H1 (cell line): ENCODE measurements around the gene TSC2. TPM values are rescaled to one million over a fixed set of nuclear protein-coding genes. Genes with fewer than 3 reads are reported as not detected.

ENCODE experiments used
- CBX5 ChIP-seq: fragments of 300-800, 300-1000 bp; sonication (generic); IDR thresholded peaks from 2 replicates; pipeline ENCODE4 v1.7.1; 2016; ENCODE audit warnings: antibody characterized with exemption, low read length, low read depth
- GABPA ChIP-seq: IDR thresholded peaks from 2 replicates; pipeline ENCODE4 v1.6.1; 2011; ENCODE audit warnings: mild to moderate bottlenecking, low read length, moderate library complexity, borderline replicate concordance; ENCODE audit not compliant: insufficient read depth
- JUN ChIP-seq: IDR thresholded peaks from 2 replicates; pipeline ENCODE4 v1.6.1; 2011; ENCODE audit warnings: low read depth, mild to moderate bottlenecking, improper control_type of control experiment, low read length
- KDM4A ChIP-seq: IDR thresholded peaks from one replicate; pipeline ENCODE4 v1.7.1; 2012; ENCODE audit warnings: low read depth, mild to moderate bottlenecking, moderate library complexity, low read length, inconsistent platforms; ENCODE audit not compliant: severe bottlenecking
- PHF8 ChIP-seq: fragments of 200-600 bp; sonication (generic); conservative IDR thresholded peaks from 2 replicates; pipeline ENCODE4 v1.7.1; 2012; ENCODE audit warnings: low read depth, mild to moderate bottlenecking, inconsistent platforms, low read length, moderate library complexity
- POLR2A ChIP-seq, 2 experiments: IDR thresholded peaks; 1 replicate in 1 of 2; 2 replicates in 1 of 2; pipeline ENCODE4 v1.6.1; 2011; ENCODE audit warnings: low read depth in 2 of 2, low read length in 2 of 2, mild to moderate bottlenecking in 2 of 2; ENCODE audit errors: control extremely low read depth in 1 of 2
- SP2 ChIP-seq: IDR thresholded peaks from 2 replicates; pipeline ENCODE4 v1.6.1; 2012; ENCODE audit warnings: mild to moderate bottlenecking, low read length, inconsistent platforms
- SRF ChIP-seq: IDR thresholded peaks from 2 replicates; pipeline ENCODE4 v1.6.1; 2011; ENCODE audit warnings: mild to moderate bottlenecking, low read depth, low read length, moderate library complexity
- YY1 ChIP-seq: IDR thresholded peaks from 2 replicates; pipeline ENCODE4 v1.6.1; 2011; ENCODE audit warnings: low read depth, mild to moderate bottlenecking, low read length
- ZNF274 ChIP-seq: IDR thresholded peaks from 2 replicates; pipeline ENCODE4 v1.7.0; 2012; ENCODE audit warnings: low read length, borderline replicate concordance; ENCODE audit errors: extremely low read depth
- polyA plus RNA-seq, 7 experiments: library from polyadenylated mRNA; depleted of rRNA in 3 of 7; stranded (reverse) in 5 of 7; unstranded in 2 of 7; fragments of >200 nt in 5 of 7; fragments of 200-250 nt in 2 of 7; gene quantifications; 1 replicate in 5 of 7; 2 replicates in 1 of 7; 4 replicates in 1 of 7; pipeline versions ENCODE4 v1.2.1 to v1.2.3, GENCODE V29; 2011 to 2013; ENCODE audit warnings: missing spikeins in 2 of 7, mixed read lengths in 2 of 7
- total RNA-seq: library from RNA; stranded (reverse); fragmentation: NEBNext Ultra II Directional; extraction: Animal tissue kit (Norgen Biotek cat#: 25700); gene quantifications from 2 replicates; pipeline ENCODE4 v1.2.1, GENCODE V29; 2021
- TF ChIP-seq, protein P1 (sequence below): fragments of 300-600 bp; sonication (generic); IDR thresholded peaks from 2 replicates; pipeline ENCODE4 v1.7.1; 2012; ENCODE audit warnings: low read length, moderate library complexity, mild to moderate bottlenecking, inconsistent platforms; ENCODE audit not compliant: insufficient replicate concordance

The TSC2 gene
- total and polyA plus RNA-seq, 2 of the 8 experiments (the other 6 are each of a cell fraction or from before 2014, with no cell fraction given) = 65.9 to 96.6 TPM

DNA sequence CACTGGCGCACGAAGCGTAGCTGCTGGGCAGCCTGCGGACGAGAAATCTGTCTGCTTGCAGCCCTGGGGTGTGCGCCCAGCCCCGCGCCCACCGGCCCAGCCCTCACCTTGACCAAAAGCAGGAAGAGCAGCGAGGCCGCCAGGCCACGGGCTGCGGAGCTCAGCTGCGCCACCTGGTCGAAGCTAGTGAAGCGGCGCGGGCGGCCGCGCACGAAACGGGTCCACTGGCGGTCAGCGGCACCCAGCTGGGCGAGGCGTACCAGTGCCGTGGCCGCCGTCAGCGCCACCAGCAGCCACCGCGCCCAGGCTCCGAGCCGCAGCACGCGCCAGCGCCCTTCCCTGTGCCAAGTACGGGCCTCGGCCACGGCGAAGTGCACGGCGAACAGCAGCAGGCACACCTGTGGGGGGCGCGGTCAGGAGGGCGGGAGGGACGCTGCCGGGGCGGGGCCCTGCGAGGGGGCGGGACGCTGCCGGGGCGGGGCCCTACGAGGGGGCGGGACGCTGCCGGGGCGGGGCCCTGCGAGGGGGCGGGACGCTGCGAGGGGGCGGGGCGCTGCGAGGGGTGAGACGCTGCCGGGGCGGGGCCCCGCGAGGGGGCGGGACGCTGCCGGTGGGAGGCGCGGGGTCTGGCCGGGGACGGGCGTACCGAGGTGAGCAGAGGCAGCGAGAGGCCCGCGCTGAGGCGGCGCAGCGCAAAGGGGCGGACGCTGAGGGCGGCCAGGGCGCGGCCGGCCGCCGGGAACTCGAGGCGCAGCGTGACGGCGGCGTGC is 43.2 kb downstream of the TSC2 start (continued):
- TF ChIP-seq PHF8 (no peak), GABPA (no peak), ZNF274 (no peak), CBX5 (no peak), JUN (no peak), SP2 (no peak), YY1 (no peak), KDM4A (peak; percentile 65), SRF (no peak), POLR2A (IDR thresholded peaks at IDR 0.05; ENCODE audit: control extremely low read depth in 1 of 2, low read depth in 2 of 2, low read length in 2 of 2) (no peak)
- TF ChIP-seq, protein P1, sequence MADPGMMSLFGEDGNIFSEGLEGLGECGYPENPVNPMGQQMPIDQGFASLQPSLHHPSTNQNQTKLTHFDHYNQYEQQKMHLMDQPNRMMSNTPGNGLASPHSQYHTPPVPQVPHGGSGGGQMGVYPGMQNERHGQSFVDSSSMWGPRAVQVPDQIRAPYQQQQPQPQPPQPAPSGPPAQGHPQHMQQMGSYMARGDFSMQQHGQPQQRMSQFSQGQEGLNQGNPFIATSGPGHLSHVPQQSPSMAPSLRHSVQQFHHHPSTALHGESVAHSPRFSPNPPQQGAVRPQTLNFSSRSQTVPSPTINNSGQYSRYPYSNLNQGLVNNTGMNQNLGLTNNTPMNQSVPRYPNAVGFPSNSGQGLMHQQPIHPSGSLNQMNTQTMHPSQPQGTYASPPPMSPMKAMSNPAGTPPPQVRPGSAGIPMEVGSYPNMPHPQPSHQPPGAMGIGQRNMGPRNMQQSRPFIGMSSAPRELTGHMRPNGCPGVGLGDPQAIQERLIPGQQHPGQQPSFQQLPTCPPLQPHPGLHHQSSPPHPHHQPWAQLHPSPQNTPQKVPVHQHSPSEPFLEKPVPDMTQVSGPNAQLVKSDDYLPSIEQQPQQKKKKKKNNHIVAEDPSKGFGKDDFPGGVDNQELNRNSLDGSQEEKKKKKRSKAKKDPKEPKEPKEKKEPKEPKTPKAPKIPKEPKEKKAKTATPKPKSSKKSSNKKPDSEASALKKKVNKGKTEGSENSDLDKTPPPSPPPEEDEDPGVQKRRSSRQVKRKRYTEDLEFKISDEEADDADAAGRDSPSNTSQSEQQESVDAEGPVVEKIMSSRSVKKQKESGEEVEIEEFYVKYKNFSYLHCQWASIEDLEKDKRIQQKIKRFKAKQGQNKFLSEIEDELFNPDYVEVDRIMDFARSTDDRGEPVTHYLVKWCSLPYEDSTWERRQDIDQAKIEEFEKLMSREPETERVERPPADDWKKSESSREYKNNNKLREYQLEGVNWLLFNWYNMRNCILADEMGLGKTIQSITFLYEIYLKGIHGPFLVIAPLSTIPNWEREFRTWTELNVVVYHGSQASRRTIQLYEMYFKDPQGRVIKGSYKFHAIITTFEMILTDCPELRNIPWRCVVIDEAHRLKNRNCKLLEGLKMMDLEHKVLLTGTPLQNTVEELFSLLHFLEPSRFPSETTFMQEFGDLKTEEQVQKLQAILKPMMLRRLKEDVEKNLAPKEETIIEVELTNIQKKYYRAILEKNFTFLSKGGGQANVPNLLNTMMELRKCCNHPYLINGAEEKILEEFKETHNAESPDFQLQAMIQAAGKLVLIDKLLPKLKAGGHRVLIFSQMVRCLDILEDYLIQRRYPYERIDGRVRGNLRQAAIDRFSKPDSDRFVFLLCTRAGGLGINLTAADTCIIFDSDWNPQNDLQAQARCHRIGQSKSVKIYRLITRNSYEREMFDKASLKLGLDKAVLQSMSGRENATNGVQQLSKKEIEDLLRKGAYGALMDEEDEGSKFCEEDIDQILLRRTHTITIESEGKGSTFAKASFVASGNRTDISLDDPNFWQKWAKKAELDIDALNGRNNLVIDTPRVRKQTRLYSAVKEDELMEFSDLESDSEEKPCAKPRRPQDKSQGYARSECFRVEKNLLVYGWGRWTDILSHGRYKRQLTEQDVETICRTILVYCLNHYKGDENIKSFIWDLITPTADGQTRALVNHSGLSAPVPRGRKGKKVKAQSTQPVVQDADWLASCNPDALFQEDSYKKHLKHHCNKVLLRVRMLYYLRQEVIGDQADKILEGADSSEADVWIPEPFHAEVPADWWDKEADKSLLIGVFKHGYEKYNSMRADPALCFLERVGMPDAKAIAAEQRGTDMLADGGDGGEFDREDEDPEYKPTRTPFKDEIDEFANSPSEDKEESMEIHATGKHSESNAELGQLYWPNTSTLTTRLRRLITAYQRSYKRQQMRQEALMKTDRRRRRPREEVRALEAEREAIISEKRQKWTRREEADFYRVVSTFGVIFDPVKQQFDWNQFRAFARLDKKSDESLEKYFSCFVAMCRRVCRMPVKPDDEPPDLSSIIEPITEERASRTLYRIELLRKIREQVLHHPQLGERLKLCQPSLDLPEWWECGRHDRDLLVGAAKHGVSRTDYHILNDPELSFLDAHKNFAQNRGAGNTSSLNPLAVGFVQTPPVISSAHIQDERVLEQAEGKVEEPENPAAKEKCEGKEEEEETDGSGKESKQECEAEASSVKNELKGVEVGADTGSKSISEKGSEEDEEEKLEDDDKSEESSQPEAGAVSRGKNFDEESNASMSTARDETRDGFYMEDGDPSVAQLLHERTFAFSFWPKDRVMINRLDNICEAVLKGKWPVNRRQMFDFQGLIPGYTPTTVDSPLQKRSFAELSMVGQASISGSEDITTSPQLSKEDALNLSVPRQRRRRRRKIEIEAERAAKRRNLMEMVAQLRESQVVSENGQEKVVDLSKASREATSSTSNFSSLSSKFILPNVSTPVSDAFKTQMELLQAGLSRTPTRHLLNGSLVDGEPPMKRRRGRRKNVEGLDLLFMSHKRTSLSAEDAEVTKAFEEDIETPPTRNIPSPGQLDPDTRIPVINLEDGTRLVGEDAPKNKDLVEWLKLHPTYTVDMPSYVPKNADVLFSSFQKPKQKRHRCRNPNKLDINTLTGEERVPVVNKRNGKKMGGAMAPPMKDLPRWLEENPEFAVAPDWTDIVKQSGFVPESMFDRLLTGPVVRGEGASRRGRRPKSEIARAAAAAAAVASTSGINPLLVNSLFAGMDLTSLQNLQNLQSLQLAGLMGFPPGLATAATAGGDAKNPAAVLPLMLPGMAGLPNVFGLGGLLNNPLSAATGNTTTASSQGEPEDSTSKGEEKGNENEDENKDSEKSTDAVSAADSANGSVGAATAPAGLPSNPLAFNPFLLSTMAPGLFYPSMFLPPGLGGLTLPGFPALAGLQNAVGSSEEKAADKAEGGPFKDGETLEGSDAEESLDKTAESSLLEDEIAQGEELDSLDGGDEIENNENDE = no peak
